ENCODE measurements around the gene PBX4. TPM values are rescaled to one million over a fixed set of nuclear protein-coding genes. Genes with fewer than 3 reads are reported as not detected.
"Not testable (repeated sequence)": the region's sequence is repeated elsewhere in the genome, so short reads cannot be mapped to it uniquely, and the experiment has no call there.

The PBX4 gene
- total and polyA plus RNA-seq, 10 donors: 4.4 to 17.8 (median 9.7) TPM

DNA sequence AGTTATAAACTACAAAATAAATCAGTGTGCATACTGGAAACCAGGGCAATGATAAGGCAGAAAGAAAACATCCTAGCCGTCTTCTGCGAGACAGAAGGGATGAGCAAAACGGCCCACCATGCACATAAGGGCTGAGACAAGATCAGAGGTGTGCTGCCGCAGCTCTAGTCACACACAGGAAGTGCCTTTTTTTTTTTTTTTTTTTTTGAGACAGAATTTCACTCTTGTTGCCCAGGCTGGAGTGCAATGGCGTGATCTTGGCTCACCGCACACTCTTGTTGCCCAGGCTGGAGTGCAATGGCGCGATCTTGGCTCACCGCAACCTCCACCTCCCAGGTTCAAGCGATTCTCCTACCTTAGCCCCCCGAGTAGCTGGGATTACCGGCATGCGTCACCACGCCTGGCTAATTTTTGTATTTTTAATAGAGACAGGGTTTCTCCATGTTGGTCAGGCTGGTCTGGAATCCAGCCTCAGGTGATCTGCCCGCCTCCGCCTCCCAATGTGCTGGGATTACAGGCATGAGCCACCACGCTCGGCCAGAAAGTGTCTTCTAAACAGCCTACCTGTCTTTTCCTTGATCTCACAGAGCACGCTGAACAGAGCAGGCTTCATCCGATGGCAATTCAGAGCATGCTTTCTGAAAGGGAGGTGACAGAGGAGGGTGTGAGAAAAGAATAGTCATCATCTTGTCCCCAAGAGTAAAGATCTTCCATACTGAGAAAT is 19.6 kb downstream of the PBX4 start:
- Histone ChIP-seq H3K4me3 (peak overlapping the region in 1 of 8 donors; percentile 27), H3K27ac (peak overlapping the region; percentile 68 to 91 (median 80)), H3K4me1 (peaks cover 0 to 55% (median 13%) of the 10 kb centered on the region in 6 donors)
- H3K27me3 ChIP-seq (replicated peaks in 1 of 7); intact Hi-C loops (cut with DNase I; ENCODE audit: low total_unique reads); H3K9me3 ChIP-seq; DNase-seq; H3K36me3 ChIP-seq: not testable (repeated sequence)
- peak in 2 of 3 donors; percentile 37 to 52 for TF ChIP-seq POLR2AphosphoS5 (IDR thresholded peaks at IDR 0.05)
- 69 to 91% (median 74%) methylated on average over 19 to 20 of the region's 20 CpGs for WGBS, 5 donors

DNA sequence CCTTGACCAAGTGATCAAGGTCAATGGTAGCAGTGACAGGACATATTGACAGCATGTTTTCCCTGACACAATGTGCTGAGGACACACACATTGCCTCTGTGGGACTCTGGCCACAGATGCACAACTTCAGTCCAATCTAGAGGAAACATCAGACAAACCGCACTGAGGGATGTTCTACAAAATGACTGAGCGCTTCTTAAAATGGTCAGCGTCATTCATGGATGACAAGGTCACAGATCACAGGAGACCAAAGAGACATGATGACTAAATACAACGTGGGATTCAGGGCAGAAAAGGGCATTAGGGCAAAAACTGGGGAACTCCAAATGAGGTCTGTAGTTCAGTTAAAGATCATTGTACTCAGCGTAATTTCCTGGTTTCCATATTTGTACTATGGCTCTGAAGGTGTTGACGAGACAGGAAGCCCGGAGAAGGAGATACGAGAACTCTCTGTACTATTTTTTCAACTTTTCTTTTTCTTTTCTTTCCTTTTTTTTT is 20.6 kb downstream of the PBX4 start:
- intact Hi-C loops (cut with DNase I; ENCODE audit: low total_unique reads): no loop called here
- H3K27me3 ChIP-seq (replicated peaks in 1 of 7): no peaks in the 10 kb centered on the region
- no peak overlapping the region for H3K4me3 ChIP-seq
- no peaks in the 10 kb centered on the region for H3K9me3 ChIP-seq
- no peak for DNase-seq
- H3K36me3 ChIP-seq: no peaks in the 10 kb centered on the region
- H3K27ac ChIP-seq: peak overlapping the region; percentile 68 to 91 (median 80)
- peaks cover 0 to 49% (median 13%) of the 10 kb centered on the region in 6 donors for H3K4me1 ChIP-seq
- WGBS, 5 donors: 48 to 61% (median 55%) methylated on average over 8 of the region's 8 CpGs
- TF ChIP-seq POLR2A (IDR thresholded peaks at IDR 0.05) (peak in 1 of 3 donors; percentile 23), POLR2AphosphoS5 (IDR thresholded peaks at IDR 0.05) (peak in 1 of 3 donors; percentile 51)
- TF ChIP-seq, protein P1, sequence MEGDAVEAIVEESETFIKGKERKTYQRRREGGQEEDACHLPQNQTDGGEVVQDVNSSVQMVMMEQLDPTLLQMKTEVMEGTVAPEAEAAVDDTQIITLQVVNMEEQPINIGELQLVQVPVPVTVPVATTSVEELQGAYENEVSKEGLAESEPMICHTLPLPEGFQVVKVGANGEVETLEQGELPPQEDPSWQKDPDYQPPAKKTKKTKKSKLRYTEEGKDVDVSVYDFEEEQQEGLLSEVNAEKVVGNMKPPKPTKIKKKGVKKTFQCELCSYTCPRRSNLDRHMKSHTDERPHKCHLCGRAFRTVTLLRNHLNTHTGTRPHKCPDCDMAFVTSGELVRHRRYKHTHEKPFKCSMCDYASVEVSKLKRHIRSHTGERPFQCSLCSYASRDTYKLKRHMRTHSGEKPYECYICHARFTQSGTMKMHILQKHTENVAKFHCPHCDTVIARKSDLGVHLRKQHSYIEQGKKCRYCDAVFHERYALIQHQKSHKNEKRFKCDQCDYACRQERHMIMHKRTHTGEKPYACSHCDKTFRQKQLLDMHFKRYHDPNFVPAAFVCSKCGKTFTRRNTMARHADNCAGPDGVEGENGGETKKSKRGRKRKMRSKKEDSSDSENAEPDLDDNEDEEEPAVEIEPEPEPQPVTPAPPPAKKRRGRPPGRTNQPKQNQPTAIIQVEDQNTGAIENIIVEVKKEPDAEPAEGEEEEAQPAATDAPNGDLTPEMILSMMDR (IDR thresholded peaks at IDR 0.05 in 8 of 11, conservative IDR thresholded peaks at IDR 0.05 in 3 of 11): no peak

DNA sequence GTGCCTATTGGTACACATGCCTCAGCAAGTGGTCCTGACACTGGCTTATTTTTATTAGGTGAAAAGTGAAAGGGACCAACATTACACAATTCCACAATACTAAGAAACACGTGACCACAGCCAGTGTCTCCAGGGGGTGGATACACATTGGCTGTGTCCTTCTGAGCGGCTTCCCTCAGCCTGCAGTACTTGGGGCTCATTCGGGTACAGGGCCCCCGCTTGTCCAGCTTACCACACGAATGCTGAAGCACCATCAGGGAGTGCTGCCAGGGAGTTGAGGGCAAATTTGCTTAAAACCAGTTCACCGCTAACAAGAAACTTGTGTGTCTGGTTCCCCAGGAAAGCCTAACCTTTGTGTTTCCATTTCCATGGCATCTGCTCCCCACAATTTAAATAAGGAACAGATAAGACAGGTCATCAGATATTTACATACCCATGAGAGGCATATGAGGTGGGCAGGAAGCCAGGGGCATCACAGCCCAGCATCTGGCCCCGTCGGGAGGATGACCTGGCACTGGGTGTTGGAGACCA is 23.3 kb downstream of the PBX4 start:
- 63 to 83% (median 69%) methylated on average over 8 of the region's 8 CpGs for WGBS, 5 donors
- H3K9me3 ChIP-seq: no peaks in the 10 kb centered on the region
- DNase-seq: no peak
- peaks cover 5 to 61% (median 24%) of the 10 kb centered on the region in 6 donors for H3K4me1 ChIP-seq
- no peak overlapping the region for H3K4me3 ChIP-seq
- H3K27me3 ChIP-seq (replicated peaks in 1 of 7): no peaks in the 10 kb centered on the region
- TF ChIP-seq POLR2A (IDR thresholded peaks at IDR 0.05): no peak
- no peak for TF ChIP-seq POLR2AphosphoS5 (IDR thresholded peaks at IDR 0.05)
- TF ChIP-seq, protein P1 (IDR thresholded peaks at IDR 0.05 in 8 of 11, conservative IDR thresholded peaks at IDR 0.05 in 3 of 11): no peak
- intact Hi-C loops (cut with DNase I; ENCODE audit: low total_unique reads): no loop called here
- H3K27ac ChIP-seq: peak overlapping the region in 4 of 8 donors; percentile 15 to 91 (median 80)
- no peaks in the 10 kb centered on the region for H3K36me3 ChIP-seq

DNA sequence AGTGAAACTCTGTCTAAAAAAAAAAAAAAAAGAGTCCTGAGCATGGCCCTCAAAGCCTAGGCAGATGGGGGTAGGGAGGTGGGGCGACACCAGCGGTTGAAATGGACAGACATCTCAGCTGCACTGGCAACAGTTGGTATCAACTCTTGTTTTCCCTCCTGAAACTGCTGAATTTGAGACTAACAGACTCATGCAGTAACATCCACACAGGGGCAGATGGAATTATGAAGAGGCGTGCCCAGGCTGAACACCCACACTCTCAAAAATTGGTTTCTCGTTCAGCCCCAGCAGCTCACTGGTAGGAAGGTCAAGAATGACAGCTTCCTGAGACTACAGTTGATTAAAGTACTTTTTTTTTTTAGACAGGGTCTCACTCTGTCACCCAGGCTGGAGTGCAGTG is 24.1 kb downstream of the PBX4 start:
- intact Hi-C loops (cut with DNase I; ENCODE audit: low total_unique reads): no loop called here
- no peak overlapping the region for H3K4me3 ChIP-seq
- TF ChIP-seq, protein P1 (IDR thresholded peaks at IDR 0.05 in 8 of 11, conservative IDR thresholded peaks at IDR 0.05 in 3 of 11): no peak
- no peak for TF ChIP-seq POLR2AphosphoS5 (IDR thresholded peaks at IDR 0.05)
- TF ChIP-seq POLR2A (IDR thresholded peaks at IDR 0.05): no peak
- H3K9me3 ChIP-seq: no peaks in the 10 kb centered on the region
- DNase-seq: no peak
- no peaks in the 10 kb centered on the region for H3K27me3 ChIP-seq (replicated peaks in 1 of 7)
- no peaks in the 10 kb centered on the region for H3K36me3 ChIP-seq
- H3K4me1 ChIP-seq: peaks cover 5 to 63% (median 23%) of the 10 kb centered on the region in 6 donors
- 77 to 93% (median 84%) methylated on average over 4 of the region's 4 CpGs for WGBS, 5 donors
- peak overlapping the region in 1 of 8 donors; percentile 4 for H3K27ac ChIP-seq
